Fibroblast of villous mesenchyme (primary cell): Measurements from ENCODE around the gene ETV4. TPM values are rescaled to one million over a fixed set of nuclear protein-coding genes. Genes with fewer than 3 reads are reported as not detected.
"Not testable (repeated sequence)": the region's sequence is repeated elsewhere in the genome, so short reads cannot be mapped to it uniquely, and the experiment has no call there.

Source experiments
- DNase-seq: peaks from one replicate; pipeline ENCODE4 v3.0.0-alpha.2; 2010; ENCODE audit warnings: low read depth
- H3K4me3 ChIP-seq: 2 replicates; pipeline ENCODE4 v1.5.1; 2011; ENCODE audit warnings: low read depth, mild to moderate bottlenecking, low read length
- total RNA-seq: library from RNA; depleted of rRNA; stranded (reverse); fragments of >200 nt; gene quantifications from 2 replicates; pipeline ENCODE4 v1.2.3, GENCODE V29; 2012
- TF ChIP-seq, protein P1 (sequence below): IDR thresholded peaks from 2 replicates; pipeline ENCODE4 v1.5.1; 2012; ENCODE audit warnings: low read depth, mild to moderate bottlenecking, low read length; ENCODE audit not compliant: insufficient read depth

The ETV4 gene
- total RNA-seq, 1 donor: 4.7 TPM

DNA sequence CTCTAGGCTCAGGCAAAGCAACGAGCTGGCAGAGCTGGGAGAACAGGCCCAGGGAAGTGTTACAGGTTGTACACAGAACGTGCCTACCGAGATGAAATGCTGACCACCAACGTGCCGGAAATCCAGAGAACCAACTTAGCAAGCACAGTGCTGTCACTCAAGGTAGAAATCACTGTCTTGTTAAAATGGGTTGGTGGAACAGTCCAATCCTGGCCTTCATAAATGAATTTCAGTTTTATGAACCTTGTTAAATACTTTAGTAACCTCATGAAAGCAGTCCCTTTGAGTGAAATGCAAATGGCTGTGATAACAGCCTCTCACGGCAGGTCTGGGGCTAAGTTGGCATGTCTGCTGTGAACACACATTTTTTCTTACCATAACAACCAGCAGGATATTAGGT is 29.0 kb downstream of the ETV4 start:
- no peak overlapping the region for H3K4me3 ChIP-seq
- TF ChIP-seq, protein P1, sequence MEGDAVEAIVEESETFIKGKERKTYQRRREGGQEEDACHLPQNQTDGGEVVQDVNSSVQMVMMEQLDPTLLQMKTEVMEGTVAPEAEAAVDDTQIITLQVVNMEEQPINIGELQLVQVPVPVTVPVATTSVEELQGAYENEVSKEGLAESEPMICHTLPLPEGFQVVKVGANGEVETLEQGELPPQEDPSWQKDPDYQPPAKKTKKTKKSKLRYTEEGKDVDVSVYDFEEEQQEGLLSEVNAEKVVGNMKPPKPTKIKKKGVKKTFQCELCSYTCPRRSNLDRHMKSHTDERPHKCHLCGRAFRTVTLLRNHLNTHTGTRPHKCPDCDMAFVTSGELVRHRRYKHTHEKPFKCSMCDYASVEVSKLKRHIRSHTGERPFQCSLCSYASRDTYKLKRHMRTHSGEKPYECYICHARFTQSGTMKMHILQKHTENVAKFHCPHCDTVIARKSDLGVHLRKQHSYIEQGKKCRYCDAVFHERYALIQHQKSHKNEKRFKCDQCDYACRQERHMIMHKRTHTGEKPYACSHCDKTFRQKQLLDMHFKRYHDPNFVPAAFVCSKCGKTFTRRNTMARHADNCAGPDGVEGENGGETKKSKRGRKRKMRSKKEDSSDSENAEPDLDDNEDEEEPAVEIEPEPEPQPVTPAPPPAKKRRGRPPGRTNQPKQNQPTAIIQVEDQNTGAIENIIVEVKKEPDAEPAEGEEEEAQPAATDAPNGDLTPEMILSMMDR: no peak
- DNase-seq: no peak

DNA sequence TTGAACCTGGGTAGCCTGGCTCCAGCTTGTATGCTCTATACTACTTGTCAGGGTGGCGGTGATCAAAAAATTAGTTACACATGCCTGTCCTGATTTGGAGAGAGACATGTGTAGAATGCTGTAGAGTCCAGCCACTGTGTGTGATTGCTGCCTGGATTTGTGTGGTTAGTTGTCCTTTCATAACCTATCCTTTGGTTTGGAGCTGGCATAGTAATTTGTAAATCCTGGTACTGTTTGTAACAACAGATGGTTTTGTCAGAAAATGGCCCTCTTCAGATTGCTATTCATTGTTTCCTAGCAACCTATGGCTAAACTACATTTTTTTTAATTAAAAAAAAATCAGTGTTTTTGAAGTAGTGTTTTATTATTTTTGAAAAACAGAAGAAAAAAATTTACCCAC is 30.5 kb downstream of the ETV4 start:
- TF ChIP-seq, protein P1: no peak
- no peak for DNase-seq
- no peak overlapping the region for H3K4me3 ChIP-seq

DNA sequence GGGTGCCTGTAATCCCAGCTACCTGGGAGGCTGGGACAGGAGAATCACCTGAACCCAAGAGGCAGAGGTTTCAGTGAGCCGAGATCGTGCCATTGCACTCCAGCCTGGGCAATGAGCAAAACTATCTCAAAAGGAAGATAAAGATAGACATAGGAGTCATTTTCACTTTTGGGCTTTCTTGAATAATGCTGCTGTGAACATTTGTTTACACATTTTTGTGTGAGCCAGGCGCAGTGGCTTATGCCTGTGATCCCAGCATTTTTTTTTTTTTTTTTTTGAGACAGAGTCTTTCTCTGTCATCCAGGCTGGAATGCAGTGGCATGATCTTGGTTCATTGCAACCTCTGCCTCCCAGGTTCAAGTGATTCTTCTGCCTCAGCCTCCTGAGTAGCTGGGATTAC is 34.9 kb downstream of the ETV4 start:
- DNase-seq, H3K4me3 ChIP-seq: not testable (repeated sequence)

DNA sequence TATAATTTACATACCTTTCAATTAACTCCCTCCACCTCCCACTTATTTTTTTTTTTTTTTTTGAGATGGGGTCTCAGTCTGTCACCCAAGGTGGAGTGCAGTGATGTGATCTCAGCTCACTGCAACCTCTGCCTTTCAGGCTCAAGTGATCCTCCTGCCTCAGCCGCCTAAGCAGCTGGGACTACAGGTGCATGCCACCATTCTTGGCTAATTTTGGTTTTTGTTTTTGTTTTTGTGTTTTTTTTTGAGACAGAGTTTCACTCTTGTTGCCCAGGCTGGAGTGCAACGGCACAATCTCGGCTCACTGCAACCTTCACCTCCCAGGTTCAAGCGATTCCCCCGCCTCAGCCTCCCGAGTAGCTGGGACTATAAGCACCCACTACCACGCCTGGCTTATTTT is 36.7 kb downstream of the ETV4 start:
- not testable (repeated sequence) for H3K4me3 ChIP-seq, DNase-seq

DNA sequence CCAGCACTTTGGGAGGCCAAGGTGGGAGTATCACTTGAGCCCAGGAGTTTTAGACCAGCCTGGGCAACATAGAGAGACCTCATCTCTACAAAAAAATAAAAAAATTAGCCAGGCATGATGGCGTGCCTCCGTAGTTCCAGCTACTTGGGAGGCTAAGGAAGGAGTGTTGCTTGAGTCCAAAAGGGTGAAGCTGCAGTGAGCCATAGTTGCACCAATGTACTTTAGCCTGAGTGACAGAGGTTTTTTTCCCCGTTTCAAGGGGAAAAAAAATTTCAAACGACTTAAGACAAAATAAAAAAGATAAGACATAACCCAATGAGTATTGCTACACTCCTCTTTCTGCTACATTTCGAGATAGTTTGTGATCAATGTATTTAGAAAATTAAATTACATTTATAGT is 55.5 kb downstream of the ETV4 start:
- H3K4me3 ChIP-seq: no peak overlapping the region
- TF ChIP-seq, protein P1: no peak
- DNase-seq: no peak

DNA sequence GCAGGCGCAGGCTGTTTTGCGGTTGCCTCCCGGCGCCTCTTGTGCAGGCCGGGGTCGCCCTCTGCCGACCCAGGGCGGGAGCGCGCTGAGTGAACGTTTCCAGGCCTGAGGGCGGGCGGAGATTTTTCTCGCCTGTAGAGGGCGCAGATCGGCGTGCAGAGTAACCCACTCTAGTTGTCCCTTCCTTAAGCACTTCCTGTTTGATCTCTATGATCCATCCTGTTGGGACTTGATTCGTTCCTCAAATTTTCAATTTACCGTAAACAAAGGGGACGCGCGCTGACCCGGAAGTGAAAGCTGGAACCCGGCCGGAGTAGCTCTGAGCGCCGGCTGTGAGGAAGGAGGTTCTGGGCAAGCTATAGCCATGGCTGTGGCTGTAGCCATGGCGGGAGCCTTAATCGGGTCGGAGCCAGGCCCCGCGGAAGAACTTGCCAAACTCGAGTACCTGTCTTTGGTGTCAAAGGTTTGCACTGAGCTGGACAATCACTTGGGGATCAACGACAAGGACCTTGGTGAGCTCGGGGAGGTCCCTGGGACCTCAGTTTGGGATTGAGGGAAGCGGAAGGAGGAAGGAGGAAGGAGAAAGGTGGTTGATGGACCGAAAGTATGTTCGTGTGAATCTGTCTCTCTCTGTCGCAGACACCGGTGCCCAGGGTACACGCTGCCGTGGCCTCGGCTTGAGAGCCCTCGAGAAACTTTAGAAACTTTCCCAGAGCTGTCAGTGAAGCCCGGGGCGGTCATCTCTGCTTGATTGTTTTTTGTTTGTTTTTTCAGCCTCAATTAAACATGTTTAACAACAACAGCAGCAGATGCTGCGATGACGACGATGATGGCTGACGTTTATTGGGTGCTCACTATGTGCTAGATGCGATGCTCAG is 62.2 kb downstream of the ETV4 start, which contains the start of gene DHX8:
DHX8 (plus strand) TSS at position 302 of the 878 bp plus-strand sequence; CDS start at position 365, 63 bp downstream.
- H3K4me3 ChIP-seq: peak within 1 kb of the TSS; percentile 96
- peak; percentile 99 for DNase-seq
- TF ChIP-seq, protein P1: peak; percentile 100

DNA sequence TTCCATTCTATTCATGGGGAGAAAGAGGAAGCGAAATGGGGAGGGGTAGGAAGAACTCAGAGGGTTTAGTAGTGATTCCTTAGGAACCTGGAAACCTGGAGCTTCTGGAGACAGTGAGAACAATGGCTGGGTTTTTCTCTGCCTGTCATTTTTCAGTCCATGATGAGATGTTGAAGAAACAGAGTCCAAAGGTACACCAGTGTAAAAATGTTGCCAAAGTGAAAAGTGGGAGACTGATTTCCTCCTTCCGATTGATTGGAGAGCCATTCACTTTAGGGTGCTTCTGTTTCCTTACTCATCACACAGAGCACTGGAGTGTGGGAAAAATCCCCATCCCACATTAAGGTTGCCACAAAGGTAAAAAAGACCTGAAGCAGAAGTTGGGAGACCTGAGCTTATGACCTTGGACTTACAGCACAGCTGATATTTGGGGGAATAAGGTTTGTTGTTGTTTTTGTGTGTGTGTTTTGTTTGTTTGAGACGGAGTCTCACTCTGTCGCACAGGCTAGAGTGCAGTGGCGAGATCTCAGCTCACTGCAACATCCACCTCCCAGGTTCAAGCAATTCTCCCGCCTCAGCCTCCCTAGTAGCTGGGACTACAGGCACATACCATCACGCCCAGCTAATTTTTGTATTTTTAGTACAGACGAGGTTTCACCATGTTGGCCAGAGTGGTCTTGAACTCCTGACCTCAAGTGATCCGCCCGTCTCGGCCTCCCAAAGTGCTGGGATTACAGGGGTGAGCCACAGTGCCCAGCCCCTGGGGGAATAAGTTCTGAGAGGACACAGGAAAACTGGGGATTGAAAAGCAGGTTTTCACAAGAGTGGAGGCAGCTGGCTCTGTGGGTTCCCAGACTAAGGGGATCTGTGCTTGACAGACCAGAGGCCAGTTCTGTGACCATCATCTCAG is 63.8 kb downstream of the ETV4 start:
- no peak for DNase-seq

More for the DNA sequence above, 63.8 kb downstream of the ETV4 start:
- no peak overlapping the region for H3K4me3 ChIP-seq
- TF ChIP-seq, protein P1: no peak
